ENCODE data around the gene IDUA. TPM values are rescaled to one million over a fixed set of nuclear protein-coding genes. Genes with fewer than 3 reads are reported as not detected.

Gene IDUA
- total RNA-seq, 4 donors from 2014 or later = 10.4 to 23.1 (median 11.5) TPM

DNA sequence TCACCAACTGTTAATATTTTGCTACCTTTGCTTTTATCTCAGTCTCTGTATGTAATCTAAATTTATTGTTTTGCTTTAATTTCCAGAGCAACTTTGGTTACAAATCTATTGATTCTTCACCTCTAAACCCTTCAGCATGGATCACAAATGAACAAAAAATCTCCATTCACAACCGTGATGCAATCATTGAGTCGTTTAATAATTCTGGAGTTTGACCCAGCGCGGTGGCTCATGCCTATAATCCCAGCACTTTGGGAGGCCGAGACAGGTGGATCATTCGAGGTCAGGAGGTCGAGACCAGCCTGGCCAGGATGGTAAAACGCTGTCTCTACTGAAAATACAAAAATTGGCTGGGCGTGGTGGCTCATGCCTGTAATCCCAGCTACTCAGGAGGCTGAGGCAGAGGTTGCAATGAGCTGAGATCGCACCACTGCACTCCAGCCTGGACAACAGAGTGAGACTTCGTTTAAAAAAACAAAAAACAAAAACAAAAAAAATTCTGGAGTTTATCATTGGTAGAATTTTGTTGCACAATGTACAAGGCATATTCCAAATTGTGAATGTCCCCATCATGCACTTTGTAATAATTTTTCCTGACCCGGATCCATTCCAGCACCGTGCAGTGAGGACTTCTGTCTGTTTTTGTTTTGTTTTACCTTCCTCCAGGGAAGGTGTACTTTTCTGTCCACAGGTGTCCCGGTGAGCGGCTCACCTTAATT, 2.3 kb upstream of the IDUA start:
- no peaks in the 10 kb centered on the region for H3K9me3 ChIP-seq
- peaks cover 0 to 5% (median 2%) of the 10 kb centered on the region in 4 donors for H3K36me3 ChIP-seq
- H3K4me3 ChIP-seq = peak overlapping the region in 2 of 4 donors; percentile 11 to 36
- no peak for TF ChIP-seq POLR2A (IDR thresholded peaks at IDR 0.05; ENCODE audit: low read depth)
- no peak for TF ChIP-seq EP300 (IDR thresholded peaks at IDR 0.05)
- TF ChIP-seq, protein P1, sequence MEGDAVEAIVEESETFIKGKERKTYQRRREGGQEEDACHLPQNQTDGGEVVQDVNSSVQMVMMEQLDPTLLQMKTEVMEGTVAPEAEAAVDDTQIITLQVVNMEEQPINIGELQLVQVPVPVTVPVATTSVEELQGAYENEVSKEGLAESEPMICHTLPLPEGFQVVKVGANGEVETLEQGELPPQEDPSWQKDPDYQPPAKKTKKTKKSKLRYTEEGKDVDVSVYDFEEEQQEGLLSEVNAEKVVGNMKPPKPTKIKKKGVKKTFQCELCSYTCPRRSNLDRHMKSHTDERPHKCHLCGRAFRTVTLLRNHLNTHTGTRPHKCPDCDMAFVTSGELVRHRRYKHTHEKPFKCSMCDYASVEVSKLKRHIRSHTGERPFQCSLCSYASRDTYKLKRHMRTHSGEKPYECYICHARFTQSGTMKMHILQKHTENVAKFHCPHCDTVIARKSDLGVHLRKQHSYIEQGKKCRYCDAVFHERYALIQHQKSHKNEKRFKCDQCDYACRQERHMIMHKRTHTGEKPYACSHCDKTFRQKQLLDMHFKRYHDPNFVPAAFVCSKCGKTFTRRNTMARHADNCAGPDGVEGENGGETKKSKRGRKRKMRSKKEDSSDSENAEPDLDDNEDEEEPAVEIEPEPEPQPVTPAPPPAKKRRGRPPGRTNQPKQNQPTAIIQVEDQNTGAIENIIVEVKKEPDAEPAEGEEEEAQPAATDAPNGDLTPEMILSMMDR (IDR thresholded peaks at IDR 0.05) = no peak
- no peak for TF ChIP-seq POLR2AphosphoS5 (IDR thresholded peaks at IDR 0.05)
- no peak overlapping the region for H3K27ac ChIP-seq (replicated peaks in 1 of 4)
- peaks cover 24 to 34% (median 28%) of the 10 kb centered on the region in 4 donors for H3K4me1 ChIP-seq
- no peak for DNase-seq (ENCODE audit: extremely low spot score)
- intact Hi-C loops (cut with DNase I) = no loop called here
- WGBS = 88% methylated on average over 15 of the region's 15 CpGs
- no peaks in the 10 kb centered on the region for H3K27me3 ChIP-seq

DNA sequence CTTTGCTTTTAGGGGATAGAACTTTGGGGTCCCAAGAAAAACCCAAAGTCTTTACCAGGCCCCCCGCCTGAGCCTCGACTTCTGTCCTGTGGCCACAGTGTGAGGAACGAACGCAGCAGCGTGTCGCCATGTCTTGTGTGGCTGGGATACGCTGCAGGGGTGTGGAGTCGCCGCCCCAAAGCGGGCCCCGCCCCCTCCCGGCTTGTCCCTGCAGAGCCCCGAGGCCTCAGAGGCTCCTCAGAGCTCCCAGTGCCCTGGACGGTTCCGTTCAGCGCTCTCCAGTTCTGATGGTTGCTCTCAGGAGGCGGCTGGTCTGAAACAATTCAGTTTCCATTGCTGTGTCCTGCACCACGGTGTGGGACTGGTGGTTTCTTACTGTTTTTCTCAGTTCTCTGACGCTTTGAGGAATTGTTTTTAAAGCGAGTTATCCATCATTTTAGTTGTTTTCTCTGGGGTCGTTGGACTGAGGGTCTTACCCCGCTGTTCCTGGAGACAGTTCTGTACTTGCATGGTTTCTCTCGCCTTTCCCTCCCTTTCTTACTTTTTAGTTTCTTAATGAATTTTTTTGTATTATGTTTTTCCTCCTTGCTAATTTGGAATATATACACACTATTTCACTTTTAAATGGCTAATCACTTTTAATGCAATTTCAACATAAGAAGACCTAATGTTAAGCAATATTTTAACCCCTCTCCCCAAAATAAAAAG, 1.6 kb upstream of the IDUA start:
- Histone ChIP-seq H3K4me1 (peaks cover 24 to 34% (median 28%) of the 10 kb centered on the region in 4 donors), H3K27ac (replicated peaks in 1 of 4) (no peak overlapping the region), H3K9me3 (no peaks in the 10 kb centered on the region), H3K36me3 (peaks cover 0 to 13% (median 8%) of the 10 kb centered on the region in 4 donors), H3K4me3 (peak overlapping the region in 2 of 4 donors; percentile 11 to 36), H3K27me3 (no peaks in the 10 kb centered on the region)
- intact Hi-C loops (cut with DNase I) = no loop called here
- no peak for DNase-seq (ENCODE audit: extremely low spot score)
- TF ChIP-seq POLR2A (IDR thresholded peaks at IDR 0.05; ENCODE audit: low read depth) = no peak
- TF ChIP-seq EP300 (IDR thresholded peaks at IDR 0.05) = no peak
- no peak for TF ChIP-seq POLR2AphosphoS5 (IDR thresholded peaks at IDR 0.05)
- TF ChIP-seq, protein P1 (IDR thresholded peaks at IDR 0.05) = no peak
- WGBS = 69% methylated on average over 13 of the region's 23 CpGs

DNA sequence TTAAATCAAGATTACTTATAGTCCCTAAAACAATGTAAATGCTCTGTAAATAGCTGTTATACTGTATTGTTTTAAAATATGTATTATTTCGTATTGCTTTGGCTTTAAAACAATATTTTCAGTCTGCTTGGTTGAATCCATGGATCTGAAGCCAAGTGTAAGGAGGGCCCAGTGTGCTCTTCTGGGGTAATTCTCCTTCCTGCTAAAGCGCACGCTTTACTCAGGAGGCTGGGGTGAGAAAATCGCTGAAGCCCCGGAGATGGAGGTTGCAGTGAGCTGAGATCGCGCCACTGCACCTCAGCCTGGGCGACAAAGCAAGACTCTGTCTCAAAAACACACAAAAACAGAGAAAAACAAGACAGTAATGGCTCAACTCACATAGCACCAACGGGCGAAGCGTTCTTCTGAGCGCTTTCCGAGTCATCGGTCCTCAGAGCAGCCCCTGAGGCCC, 391 bp upstream of the IDUA start:
- peak overlapping the region; percentile 42 to 69 (median 54) for H3K27ac ChIP-seq (replicated peaks in 1 of 4)
- peaks cover 0 to 24% (median 15%) of the 10 kb centered on the region in 4 donors for H3K36me3 ChIP-seq
- no peak for DNase-seq (ENCODE audit: extremely low spot score)
- H3K4me1 ChIP-seq = peaks cover 24 to 34% (median 28%) of the 10 kb centered on the region in 4 donors
- TF ChIP-seq POLR2AphosphoS5 (IDR thresholded peaks at IDR 0.05) (no peak), POLR2A (IDR thresholded peaks at IDR 0.05; ENCODE audit: low read depth) (no peak), EP300 (IDR thresholded peaks at IDR 0.05) (no peak)
- TF ChIP-seq, protein P1 (IDR thresholded peaks at IDR 0.05) = no peak
- peak overlapping the region; percentile 64 to 89 (median 78) for H3K4me3 ChIP-seq
- intact Hi-C loops (cut with DNase I) = no loop called here
- H3K9me3 ChIP-seq = no peaks in the 10 kb centered on the region
- 5% methylated on average over 8 of the region's 14 CpGs for WGBS
- H3K27me3 ChIP-seq = no peaks in the 10 kb centered on the region

DNA sequence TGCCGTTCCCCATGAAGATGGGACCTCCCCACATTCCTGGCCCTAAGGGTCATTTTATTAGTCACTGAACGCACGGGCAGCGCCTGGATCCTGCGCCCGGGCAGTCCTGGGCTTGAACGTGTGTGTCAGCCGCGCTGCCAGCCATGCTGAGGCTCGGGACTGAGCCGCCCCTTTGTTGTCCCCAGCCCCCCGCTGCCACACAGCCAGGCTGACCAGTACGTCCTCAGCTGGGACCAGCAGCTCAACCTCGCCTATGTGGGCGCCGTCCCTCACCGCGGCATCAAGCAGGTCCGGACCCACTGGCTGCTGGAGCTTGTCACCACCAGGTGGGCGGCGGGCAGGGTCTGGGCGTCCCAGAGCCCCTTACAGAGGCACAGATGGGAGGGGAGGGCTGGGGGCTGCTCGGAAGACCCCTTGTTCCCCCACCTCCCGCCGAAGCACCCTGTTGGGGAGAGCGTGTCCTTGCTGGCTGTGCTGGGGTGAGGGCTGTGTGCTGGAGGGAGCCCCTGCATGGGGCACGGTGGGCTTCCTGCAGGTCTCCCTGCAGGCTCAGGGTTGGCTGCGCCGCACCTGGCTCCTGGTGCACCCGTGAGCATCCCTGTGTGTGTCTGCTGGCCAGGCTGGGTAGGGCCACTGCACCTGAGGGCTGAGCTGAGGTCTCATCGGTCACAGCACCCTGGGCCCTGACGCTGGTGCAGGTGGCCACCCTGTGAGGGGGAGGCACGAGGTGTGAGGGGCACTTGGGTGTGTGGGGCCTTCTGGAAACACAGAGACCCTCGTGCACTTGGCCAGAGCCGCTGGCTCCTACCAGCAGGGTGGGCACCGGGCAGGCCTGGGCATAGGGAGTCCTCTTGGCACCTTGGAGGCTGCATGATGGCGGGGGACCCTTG, 1.0 kb downstream of the IDUA start:
- TF ChIP-seq EP300 (IDR thresholded peaks at IDR 0.05) (no peak), POLR2AphosphoS5 (IDR thresholded peaks at IDR 0.05) (no peak), POLR2A (IDR thresholded peaks at IDR 0.05; ENCODE audit: low read depth) (no peak)
- TF ChIP-seq, protein P1 (IDR thresholded peaks at IDR 0.05) = no peak
- WGBS = 79% methylated on average over 17 of the region's 37 CpGs
- no peak for DNase-seq (ENCODE audit: extremely low spot score)
- Histone ChIP-seq H3K4me3 (peak overlapping the region; percentile 64 to 89 (median 78)), H3K4me1 (peaks cover 24 to 42% (median 30%) of the 10 kb centered on the region in 4 donors), H3K9me3 (no peaks in the 10 kb centered on the region), H3K27me3 (no peaks in the 10 kb centered on the region), H3K36me3 (peaks cover 0 to 33% (median 19%) of the 10 kb centered on the region in 4 donors), H3K27ac (replicated peaks in 1 of 4) (peak overlapping the region in 3 of 4 donors; percentile 42 to 69 (median 50))
- intact Hi-C loops (cut with DNase I) = no loop called here
